ENCODE results near the gene LRRC28.

- TF ChIP-seq CTCF (IDR thresholded peaks at IDR 0.05; ENCODE audit: low read depth, low read length) (no peak), EZH2phosphoT487 (IDR thresholded peaks at IDR 0.05; ENCODE audit: low read depth) (no peak)
Measured at GRCh38 chr15:99202176-99202552, 49.1 kb upstream of the LRRC28 start.

Data from OCI-LY3 (cell line).